GM19351 (cell line): ENCODE data around the gene RIPOR3.
"Not testable (repeated sequence)": the region's sequence is repeated elsewhere in the genome, so short reads cannot be mapped to it uniquely, and the experiment has no call there.

Experiments
- ATAC-seq: cut with Tn5 transposase; IDR thresholded peaks from one replicate; pipeline ENCODE4 v1.9.1; 2021; ENCODE audit warnings: mild to moderate bottlenecking, moderate library complexity; ENCODE audit not compliant: unreplicated experiment

The RIPOR3 gene

DNA sequence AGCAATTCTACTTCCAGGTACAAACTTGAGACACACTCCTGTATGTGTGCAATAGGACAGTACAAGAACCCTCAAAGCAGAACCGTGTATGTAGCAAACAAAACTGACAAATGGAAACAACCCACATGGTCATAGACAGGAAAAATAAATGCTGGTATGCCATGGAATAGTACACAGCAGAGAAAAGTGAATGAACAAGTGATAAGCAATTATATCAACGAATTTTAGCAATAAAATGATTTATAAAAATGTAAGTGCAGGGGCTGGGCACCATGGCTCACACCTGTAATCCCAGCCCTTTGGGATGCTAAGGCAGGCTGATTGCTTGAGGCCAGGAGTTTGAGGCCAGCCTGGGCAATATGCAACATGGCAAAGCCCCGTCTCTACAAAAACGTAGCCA lies 9.3 kb downstream of the RIPOR3 start:
- ATAC-seq: no peak

DNA sequence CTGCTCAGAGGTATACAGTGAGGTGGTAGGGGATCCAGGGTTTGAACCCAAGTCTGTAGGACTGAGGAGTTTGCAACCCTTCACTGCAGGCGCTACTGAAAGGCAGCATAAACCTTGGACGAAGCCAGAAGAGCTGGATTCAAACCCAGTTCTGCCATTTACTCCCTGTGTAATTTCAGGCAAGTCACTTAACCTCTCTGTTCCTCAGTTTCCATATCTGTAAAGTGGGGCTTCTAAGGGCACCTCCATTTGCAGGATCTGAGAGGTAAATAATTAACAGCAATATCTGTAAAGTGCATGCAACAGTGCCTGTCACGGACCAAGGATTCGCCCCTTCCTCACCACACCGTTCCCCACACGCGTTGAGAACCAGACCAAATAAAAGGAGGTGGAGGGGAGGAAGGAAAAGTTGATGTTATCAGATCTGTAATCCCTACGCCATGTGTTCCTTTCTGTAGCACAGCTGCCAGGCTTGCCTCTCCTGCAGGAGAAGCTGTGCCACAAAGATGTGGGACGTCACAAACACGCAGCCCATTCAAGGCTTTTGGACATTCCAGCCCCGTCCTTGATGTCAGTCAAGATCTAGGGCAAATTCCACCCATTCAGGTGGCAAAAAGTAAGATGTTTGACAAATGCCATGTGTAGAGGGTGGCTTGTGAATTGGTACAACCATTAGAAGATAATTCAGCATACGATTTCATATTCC lies 9.8 kb downstream of the RIPOR3 start:
- no peak for ATAC-seq

DNA sequence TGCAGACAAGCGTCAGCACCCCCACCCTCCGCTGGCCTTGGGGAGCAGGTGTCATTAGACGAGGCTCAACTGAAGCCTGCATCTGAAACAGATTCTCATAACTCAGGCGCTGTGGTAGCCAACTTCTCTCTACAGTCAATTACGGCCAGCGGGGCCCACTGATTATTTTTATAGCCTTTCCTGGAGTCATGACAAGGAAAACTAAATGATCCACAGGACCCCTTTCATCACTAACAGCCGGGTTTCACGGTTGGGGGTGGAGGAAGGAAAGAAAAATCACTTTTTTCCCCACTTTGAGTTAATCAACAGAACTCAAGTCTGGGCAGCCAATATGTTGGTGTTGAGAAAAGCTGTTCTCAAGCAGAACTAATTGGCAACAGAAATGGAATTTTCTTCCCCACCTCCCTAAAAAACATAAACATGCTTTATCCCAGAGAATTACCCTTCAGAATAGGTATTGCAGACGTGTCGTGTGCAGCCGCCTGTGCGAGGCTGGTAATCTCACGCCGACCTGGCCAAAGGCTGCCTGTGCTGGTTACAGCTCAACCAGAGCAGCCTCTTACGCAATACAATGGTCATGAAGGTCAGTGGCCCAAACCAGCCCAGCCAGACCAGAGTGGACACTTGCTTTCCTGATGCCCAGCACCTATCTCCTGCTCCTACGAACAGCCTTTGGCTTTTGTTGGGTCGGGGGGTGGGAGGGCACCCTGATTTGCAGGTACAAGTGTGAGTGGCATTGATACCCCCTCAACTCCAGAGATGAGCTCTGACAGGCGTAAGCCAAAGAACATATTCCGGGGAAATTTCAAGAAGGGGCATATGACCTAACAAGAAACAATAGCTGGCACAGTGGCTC lies 11.0 kb downstream of the RIPOR3 start:
- ATAC-seq: no peak

DNA sequence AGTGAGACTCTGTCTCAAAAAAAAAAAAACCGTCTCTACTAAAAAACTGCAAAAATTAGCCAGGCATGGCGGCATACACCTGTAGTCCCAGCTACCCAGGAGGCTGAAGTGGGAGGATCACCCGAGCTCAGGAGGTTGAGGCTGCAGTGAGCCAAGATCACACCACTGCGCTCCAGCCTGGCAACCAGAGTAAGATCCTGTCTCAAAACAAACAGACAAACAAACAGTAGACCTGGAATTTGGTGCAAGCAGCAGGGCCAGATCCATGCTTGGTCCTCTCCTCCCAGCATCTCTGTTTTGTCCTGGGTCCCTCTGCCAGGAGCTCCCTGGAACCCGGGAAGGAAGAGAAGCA lies 11.6 kb downstream of the RIPOR3 start:
- no peak for ATAC-seq

DNA sequence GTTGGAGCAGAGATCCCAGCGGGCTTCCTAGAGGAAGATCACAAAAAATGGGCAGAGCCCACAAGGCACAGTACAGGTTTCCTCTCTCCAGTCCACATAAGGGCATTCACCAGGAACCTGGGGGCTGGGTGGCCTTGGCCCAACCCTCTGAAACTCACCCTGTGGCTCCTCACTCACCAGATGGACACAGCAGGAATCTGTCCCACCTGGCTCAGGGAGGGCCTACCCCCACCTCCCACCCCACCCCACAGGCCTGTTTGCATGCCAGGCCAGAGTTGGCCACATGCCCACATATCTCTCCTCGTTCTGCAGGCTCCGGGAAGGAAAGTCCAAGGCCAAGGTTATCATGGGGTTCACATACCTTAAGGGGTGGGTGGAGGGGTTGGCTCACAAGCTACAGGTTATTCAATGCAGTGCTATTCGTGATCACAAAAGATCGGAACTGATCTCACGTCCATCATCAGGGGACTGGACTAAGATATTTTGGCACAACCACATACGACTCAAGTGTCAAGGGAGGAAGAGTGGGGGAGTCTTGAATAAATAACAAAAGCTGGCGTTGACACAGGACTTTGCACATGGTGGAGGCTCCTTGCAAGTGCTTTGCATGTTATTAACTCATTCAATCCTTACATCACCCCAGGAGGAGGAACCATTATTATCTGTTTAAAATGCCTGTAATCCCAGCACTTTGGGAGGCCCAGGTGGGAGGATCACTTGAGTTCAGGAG lies 13.0 kb downstream of the RIPOR3 start:
- ATAC-seq: no peak

DNA sequence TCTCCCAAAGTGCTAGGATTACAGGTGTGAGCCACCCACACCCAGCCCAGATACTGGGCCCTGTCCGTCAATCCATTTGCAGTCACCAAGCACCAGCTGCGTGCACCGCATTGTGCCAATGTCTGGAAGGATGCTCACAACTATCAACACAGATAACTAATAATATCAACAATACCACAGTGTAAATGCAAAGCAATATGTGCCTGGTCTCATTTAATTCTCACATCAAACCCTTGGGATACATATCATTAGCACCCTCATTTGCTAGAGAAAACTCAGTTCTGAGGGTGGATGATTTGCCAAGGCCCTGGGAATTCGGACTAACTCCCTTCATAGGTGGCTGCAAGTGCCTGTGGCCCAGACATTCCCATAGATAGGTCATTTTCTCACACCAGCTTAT lies 14.5 kb downstream of the RIPOR3 start:
- ATAC-seq: no peak

DNA sequence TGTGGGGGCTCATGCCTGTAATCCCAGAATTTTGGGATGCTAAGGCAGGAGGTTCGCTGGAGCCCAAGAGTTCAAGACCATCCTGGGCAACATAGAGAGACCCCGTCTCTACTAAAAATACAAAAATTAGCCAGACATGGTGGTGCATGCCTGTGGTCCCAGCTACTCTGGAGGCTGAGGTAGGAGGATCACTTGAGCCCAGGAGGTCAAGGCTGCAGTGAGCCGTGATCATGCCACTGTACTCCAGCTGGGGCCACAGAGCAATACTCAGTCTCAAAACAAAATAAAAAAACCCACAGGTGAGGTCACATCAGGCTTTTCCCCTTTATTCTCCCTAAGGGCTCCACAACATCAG lies 15.0 kb downstream of the RIPOR3 start:
- not testable (repeated sequence) for ATAC-seq

DNA sequence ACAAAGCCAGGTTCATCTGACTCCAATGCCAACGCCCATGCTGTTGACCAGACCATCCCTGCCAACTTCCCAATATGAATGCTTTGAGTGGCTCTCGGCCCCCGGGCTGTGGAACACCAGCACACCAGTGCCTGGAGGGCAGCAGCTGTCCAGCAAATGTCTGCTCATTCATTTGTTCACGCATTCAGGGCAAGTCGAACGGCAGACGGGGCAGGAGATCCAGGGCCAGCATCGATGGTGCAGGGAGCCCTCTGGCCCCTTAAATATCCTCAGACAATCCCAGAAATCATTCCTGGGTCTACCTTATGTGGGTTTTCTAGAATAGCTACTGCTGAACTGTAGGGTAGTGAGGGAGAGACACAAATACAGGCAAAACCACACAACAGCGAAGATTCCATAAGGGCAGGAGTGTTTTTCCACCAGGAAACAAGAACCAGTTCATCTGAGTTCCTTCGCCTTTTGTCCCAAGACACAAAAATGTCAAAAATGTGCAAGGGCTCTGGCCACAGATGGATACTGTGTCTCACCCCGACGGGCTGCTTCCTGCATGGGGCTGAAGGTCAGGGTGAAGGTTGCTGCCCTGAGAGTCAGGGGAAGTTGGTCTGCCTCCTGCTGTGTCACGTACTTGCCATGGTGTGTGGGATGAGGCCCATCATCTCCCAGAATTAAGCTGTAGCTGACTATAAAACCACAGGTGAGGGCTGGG lies 15.5 kb downstream of the RIPOR3 start:
- ATAC-seq: no peak

DNA sequence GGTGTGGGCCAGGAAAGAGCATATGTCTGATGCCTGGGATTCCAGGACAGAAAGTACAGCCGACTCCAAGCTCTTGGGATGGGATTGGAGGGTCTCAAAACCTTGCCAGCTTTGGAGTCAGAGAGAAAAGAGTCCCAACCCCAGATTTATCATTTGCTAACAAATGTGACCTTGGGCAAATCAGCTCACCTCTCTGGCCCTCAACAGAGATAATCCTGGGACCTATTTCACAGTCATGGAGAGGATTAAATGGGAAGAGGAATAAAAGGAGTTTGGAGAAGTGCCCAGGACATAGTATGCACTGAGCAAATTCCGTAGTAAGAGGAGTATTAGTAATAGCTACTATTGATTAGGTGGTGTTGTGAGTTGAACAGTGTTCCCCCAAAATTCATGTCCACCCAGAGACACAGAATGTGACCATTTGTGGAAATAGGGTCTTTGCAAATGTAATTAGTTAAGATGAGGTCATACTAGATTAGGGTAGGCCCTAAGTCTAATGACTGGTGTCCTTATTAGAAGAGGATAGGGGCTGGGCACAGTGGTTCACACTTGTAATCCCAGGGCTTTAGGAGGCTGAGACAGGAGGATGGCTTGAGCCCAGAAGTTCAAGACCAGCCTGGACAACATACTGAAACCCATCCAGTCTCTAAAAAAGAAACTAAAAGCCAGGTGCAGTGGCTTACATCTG lies 17.1 kb downstream of the RIPOR3 start:
- ATAC-seq: no peak

DNA sequence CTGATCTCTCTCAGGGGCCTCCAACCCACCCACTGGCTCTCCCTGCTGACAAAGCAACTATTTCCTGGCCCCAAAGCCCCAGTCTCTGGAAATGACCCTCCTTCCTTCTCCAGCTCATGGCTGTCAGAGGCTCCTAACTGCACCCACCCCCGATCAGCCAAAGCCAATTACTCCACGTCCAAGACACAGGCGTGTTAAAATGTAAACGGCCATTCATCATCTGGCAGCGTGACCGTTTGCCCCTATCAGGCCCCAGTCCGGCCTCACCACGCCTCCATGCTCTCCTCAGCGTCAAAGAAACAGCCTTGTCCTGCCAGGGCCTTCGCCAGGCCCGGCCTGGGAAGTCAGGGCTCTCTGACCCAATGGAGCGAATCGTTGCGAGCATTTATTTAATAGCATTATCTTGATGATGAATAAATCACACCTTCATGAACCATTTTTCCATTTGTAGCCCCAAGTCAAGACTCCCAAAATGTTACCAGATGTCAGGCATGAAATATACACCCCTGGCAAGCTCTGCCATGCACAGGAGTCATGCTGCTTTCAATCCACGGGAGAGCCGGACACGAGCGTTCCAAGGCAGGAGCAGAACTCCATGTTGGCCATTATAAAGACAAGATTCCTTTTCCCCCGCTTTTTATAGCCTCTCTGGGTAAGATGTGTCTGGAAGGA lies 17.7 kb downstream of the RIPOR3 start:
- no peak for ATAC-seq

DNA sequence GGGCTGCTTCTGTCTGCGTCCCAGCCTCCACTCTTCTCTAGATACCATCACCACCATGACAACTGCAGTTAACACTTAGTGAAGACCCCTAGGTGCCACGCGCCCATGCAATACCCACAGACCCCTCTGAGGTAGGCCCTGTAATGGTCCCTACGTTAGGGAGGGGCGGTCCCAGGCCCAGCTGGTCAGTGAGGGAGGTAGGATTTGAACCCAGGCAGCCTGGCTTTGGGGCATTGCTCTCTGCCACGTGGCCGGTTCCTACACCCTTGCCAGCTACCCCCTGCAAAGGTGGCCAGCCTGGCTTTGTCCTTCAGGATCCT lies 18.2 kb downstream of the RIPOR3 start:
- ATAC-seq: no peak

DNA sequence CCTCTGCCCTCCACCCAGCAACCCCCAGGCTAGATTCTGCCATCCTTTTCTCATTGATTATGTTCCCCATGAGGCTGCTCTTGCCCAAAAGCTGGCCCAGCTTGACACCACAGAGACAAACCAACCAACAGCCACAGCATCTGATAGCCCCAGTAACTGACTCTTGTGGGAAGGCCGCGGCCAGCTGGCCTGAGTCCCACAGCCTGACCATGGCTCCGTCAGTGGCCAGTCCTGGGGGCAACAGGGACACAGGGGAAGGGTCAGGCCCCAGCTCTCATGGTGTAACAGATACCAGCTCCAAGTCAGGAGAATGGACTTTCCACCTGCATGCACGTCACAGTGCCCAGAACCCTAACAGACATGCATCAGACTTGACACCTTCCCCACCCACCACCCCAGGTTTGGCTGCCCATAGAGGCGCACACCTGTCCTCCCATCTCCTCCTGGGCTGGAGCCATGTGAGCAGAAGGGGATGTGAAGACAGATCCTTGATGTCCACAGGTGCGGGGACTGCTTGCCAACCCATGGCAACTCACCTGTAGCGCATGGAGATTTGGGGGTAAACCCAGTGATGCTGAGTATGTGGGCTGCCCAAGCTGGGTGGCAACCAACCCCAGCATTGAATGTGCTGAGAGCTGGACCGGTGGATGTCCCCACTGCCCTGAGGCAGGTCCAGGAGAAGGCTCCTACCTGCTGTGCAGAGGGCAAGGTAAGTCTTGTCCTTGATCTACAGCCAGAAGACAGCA lies 18.8 kb downstream of the RIPOR3 start:
- ATAC-seq: no peak

DNA sequence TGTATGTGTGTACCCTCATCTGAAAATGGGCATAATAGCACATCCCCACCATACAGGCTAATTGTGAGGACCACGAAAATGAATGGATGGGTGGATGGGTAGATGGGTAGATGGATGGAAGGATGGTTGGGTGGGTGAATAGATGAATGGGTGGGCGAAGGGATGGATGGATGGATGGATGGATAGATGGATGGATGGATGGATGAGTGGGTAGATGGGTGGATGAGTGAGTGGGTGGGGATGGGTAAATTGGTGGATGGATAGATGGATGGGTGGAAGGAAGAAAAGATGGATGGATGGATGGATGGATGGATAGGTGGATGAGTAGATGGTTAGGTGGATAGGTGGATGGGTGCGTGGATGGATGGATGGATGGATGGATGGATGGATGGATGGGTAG lies 19.7 kb downstream of the RIPOR3 start:
- ATAC-seq: no peak

DNA sequence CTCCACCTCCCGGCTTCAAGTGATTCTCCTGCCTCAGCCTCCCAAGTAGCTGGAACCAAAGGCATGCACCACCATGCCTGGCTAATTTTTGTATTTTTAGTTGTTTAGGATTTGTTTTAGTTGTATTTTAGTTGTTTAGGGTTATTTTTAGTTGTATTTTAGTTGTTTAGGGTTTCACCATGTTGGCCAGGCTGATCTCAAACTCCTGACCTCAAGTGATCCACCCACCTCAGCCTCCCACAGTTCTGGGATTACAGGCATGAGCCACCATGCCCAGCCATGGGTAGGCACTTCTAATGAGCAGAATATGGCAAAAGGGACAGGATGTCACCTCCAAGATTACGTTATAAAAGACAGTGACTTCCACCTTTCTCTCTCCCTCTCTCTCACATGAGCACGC lies 20.3 kb downstream of the RIPOR3 start:
- not testable (repeated sequence) for ATAC-seq

DNA sequence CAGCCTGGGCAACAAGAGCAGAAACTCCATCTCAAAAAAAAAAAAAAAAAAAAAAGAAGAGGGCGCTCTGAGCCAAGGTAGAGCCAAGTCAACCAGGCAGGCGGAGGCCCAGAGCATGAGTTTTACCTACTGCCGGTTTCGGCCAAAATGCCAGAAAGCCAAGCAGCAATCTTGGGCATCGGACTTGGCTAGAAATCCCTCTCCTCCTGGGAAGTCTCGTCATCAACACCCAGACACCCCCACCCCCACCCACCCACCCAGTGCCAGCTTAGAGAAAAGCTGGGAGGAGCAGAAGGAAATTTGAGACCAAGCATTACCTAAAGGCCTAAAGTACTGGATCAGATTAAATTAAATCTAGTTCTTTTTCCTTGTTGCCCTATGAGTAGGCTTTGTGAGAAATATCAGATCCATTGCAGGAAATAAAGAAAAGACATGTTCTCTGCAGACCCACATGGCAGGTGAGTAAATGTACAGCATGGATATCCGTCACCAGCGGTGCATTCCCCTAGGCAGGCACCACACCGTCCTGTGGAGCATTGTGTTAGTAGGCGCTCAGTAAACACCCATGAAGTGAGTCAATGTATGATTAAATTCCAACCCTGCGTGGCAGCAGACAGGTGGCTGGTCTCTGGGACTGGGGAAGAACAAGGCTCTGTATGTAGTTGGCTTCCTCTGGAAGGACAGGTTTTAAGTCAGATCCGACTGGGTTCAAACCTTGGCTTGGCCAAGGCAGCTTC lies 21.0 kb downstream of the RIPOR3 start:
- no peak for ATAC-seq

DNA sequence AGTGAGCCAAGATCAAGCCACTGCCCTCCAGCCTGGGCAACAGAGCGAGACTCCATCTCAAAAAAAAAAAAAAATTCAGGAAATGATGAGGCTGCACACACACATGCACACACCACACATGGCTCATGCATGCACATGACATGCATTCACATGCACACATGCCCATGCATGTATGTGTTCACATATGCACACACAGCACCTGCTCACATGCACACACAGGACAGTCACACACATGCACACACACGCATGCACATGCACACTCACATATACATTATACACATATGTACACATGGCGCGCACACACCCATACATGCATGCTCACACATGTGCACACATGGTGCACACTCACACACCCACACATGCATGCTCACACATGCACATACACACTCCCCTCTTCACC lies 22.5 kb downstream of the RIPOR3 start:
- ATAC-seq: no peak

DNA sequence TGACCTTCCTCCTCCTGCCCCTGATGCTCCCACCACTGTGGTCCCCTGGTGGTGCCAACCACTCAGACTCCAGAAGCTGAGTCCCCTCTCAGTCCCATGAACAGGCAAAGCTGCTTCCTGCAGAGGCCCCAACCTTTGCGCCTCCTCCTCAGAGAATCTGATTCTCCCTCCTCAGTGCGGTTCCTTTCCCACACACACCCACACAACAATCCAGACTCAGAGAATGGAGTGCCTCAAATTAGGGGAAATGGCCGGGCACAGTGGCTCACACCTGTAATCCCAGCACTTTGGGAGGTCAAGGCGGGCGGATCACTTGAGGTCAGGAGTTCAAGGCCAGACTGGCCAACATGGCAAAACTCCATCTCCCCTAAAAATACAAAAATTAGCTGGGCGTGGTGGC lies 23.0 kb downstream of the RIPOR3 start:
- no peak for ATAC-seq

DNA sequence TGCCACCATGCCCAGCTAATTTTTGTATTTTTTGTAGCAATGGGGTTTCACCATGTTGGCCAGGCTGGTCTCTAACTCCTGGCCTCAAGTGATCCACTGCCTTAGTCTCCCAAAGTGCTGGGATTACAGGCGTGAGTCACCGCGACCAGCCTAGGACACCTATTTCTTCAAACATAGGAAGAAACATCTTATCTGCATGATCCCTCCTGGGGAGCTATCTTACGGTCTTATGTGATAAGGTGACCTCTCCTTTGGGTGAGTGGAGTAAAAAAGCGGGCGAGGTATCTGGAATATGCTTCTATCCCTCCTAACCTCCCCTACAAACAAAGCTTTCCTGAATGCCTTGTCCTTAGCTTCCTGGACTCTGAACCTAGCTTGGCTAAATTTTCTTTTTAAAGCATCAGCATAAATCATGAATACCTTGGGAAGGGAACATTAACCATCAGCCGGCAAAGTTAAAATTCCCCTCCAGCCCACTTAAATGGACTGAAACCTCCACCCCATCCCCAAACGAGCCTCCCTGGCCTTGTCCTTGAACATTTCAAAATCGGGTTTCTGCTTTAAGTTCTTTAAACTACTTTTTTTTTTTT lies 24.5 kb downstream of the RIPOR3 start:
- ATAC-seq: no peak

DNA sequence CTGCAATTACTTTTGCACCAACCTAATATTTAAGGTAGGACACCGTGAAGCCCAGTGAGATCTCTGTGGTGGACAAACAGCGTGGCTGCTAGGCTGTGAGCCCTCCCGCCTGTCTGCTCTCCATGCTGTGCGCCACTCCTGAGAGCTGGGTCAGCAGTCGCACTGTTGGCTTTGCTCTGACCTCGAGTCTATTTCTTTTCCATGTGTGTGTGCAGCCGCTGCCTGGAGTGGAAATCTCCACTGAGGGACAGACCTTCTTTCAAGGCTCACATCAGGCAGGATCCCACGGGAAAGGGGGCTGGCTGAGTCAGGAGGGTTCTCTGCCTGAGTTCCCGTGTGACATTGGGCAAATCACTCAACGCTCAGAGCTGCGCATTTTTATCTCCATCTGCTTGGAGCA lies 27.1 kb downstream of the RIPOR3 start:
- no peak for ATAC-seq
